Measurements from ENCODE around the gene EPAS1. TPM values are rescaled to one million over a fixed set of nuclear protein-coding genes. Genes with fewer than 3 reads are reported as not detected.
A peak's percentile ranks its signal among the peaks of the same experiment; 100 is the strongest.

The EPAS1 gene
- total RNA-seq, 1 experiment from 2014 or later = 77.3 TPM

- no peaks in the 10 kb centered on the region for H3K4me1 ChIP-seq
- no peaks in the 10 kb centered on the region for H3K9me3 Mint-ChIP-seq (ENCODE audit: unreplicated experiment)
- no peaks in the 10 kb centered on the region for H3K9me3 ChIP-seq
- H3K27me3 ChIP-seq (replicated peaks; ENCODE audit: control insufficient read depth, insufficient read depth, low read length) = no peaks in the 10 kb centered on the region
- H3K36me3 ChIP-seq (ENCODE audit: control insufficient read depth, insufficient read depth, low read length) = peaks cover 6% of the 10 kb centered on the region
- no peak overlapping the region for H3K4me3 ChIP-seq (ENCODE audit: low read depth, low read length)
- H3K27ac Mint-ChIP-seq (ENCODE audit: unreplicated experiment) = no peak overlapping the region
- H3K4me3 Mint-ChIP-seq (ENCODE audit: unreplicated experiment) = no peak overlapping the region
- intact Hi-C loops (cut with micrococcal nuclease; ENCODE audit: unreplicated experiment) = loop anchor here (10.0 kb wide), 1 partner anchor 138 kb away; no protein-coding TSS in a partner anchor
- peaks cover 31% of the 10 kb centered on the region for H3K36me3 Mint-ChIP-seq (ENCODE audit: insufficient read depth, unreplicated experiment)
- no peak for DNase-seq
- POLR2A ChIA-PET = interaction anchor here (0.6 kb wide), 1 partner anchor 50 kb away, joined by 3 read pairs; no protein-coding TSS in a partner anchor
- BruUV-seq (replicated peaks) = no TSS peak
- no peaks in the 10 kb centered on the region for H3K27me3 Mint-ChIP-seq (ENCODE audit: insufficient read depth, unreplicated experiment)
- no peak for TF ChIP-seq CTCF (IDR thresholded peaks at IDR 0.05; ENCODE audit: insufficient read depth in 1 of 2, low read depth in 1 of 2, low read length in 1 of 2, severe bottlenecking in 1 of 2, unreplicated experiment in 1 of 2)
- no peaks in the 10 kb centered on the region for H3K4me1 Mint-ChIP-seq (ENCODE audit: low read depth, unreplicated experiment)
- CTCF ChIA-PET = interaction anchor here (1.4 to 1.7 kb wide), 2 partner anchors 69 to 300 kb away, joined by 3 to 5 read pairs; no protein-coding TSS in a partner anchor
These were observed 65.4 kb downstream of the EPAS1 start for GRCh38 chr2:46362667-46363012.

GRCh38 chr2:46363535-46364170 is 66.4 kb downstream of the EPAS1 start:
- no peak for DNase-seq
- H3K9me3 Mint-ChIP-seq (ENCODE audit: unreplicated experiment) = no peaks in the 10 kb centered on the region
- H3K27ac Mint-ChIP-seq (ENCODE audit: unreplicated experiment) = no peak overlapping the region
- ChIA-PET CTCF (interaction anchor here (1.0 kb wide), 1 partner anchor 36 kb away, joined by 3 read pairs; no protein-coding TSS in a partner anchor), POLR2A (no interaction called here)
- H3K4me1 Mint-ChIP-seq (ENCODE audit: low read depth, unreplicated experiment) = no peaks in the 10 kb centered on the region
- TF ChIP-seq CTCF (IDR thresholded peaks at IDR 0.05; ENCODE audit: insufficient read depth in 1 of 2, low read depth in 1 of 2, low read length in 1 of 2, severe bottlenecking in 1 of 2, unreplicated experiment in 1 of 2) = no peak
- no peak overlapping the region for H3K4me3 Mint-ChIP-seq (ENCODE audit: unreplicated experiment)
- no peaks in the 10 kb centered on the region for H3K27me3 Mint-ChIP-seq (ENCODE audit: insufficient read depth, unreplicated experiment)
- H3K27me3 ChIP-seq (replicated peaks; ENCODE audit: control insufficient read depth, insufficient read depth, low read length) = no peaks in the 10 kb centered on the region
- peaks cover 4% of the 10 kb centered on the region for H3K36me3 ChIP-seq (ENCODE audit: control insufficient read depth, insufficient read depth, low read length)
- peaks cover 41% of the 10 kb centered on the region for H3K36me3 Mint-ChIP-seq (ENCODE audit: insufficient read depth, unreplicated experiment)
- BruUV-seq (replicated peaks) = no TSS peak
- no peak overlapping the region for H3K4me3 ChIP-seq (ENCODE audit: low read depth, low read length)
- no peaks in the 10 kb centered on the region for H3K4me1 ChIP-seq
- intact Hi-C loops (cut with micrococcal nuclease; ENCODE audit: unreplicated experiment) = loop anchor here (2.0 to 10.0 kb wide), 4 partner anchors 27 to 139 kb away; no protein-coding TSS in a partner anchor
- no peaks in the 10 kb centered on the region for H3K9me3 ChIP-seq

- Histone ChIP-seq H3K4me3 (ENCODE audit: low read depth, low read length) (no peak overlapping the region), H3K36me3 (ENCODE audit: control insufficient read depth, insufficient read depth, low read length) (peaks cover 4% of the 10 kb centered on the region), H3K4me1 (no peaks in the 10 kb centered on the region), H3K27me3 (replicated peaks; ENCODE audit: control insufficient read depth, insufficient read depth, low read length) (no peaks in the 10 kb centered on the region), H3K9me3 (no peaks in the 10 kb centered on the region)
- peak in 1 of 2 experiments; percentile 68 for DNase-seq
- BruUV-seq (replicated peaks) = no TSS peak
- H3K4me1 Mint-ChIP-seq (ENCODE audit: low read depth, unreplicated experiment) = no peaks in the 10 kb centered on the region
- no peak overlapping the region for H3K4me3 Mint-ChIP-seq (ENCODE audit: unreplicated experiment)
- POLR2A ChIA-PET = no interaction called here
- CTCF ChIA-PET = interaction anchor here (2.2 kb wide), 1 partner anchor 68 kb away, joined by 5 read pairs; the partner anchor contains the start of gene EPAS1
- H3K9me3 Mint-ChIP-seq (ENCODE audit: unreplicated experiment) = no peaks in the 10 kb centered on the region
- peak; percentile 67 to 75 for TF ChIP-seq CTCF (IDR thresholded peaks at IDR 0.05; ENCODE audit: insufficient read depth in 1 of 2, low read depth in 1 of 2, low read length in 1 of 2, severe bottlenecking in 1 of 2, unreplicated experiment in 1 of 2)
- no peaks in the 10 kb centered on the region for H3K27me3 Mint-ChIP-seq (ENCODE audit: insufficient read depth, unreplicated experiment)
- intact Hi-C loops (cut with micrococcal nuclease; ENCODE audit: unreplicated experiment) = loop anchor here (1.0 to 10.0 kb wide), 9 partner anchors 28 to 372 kb away; no protein-coding TSS in a partner anchor
- peaks cover 35% of the 10 kb centered on the region for H3K36me3 Mint-ChIP-seq (ENCODE audit: insufficient read depth, unreplicated experiment)
- no peak overlapping the region for H3K27ac Mint-ChIP-seq (ENCODE audit: unreplicated experiment)
These were observed 67.7 kb downstream of the EPAS1 start for GRCh38 chr2:46364797-46365457.
